HepG2 (cell line): ENCODE results near the gene PRSS36. TPM values are rescaled to one million over a fixed set of nuclear protein-coding genes. Genes with fewer than 3 reads are reported as not detected.

ENCODE experiments used
- HCFC1 ChIP-seq: fragments of 150-350 bp; IDR thresholded peaks from 2 replicates; pipeline ENCODE4 v1.6.1; 2014; ENCODE audit warnings: low read depth, low read length
- JUNB ChIP-seq: sonication (generic); formaldehyde crosslinking; IDR thresholded peaks from 2 replicates; pipeline ENCODE4 v1.8.0; 2022; ENCODE audit warnings: missing genetic modification reagents, mild to moderate bottlenecking, borderline replicate concordance
- MIXL1 ChIP-seq: IDR thresholded peaks from 2 replicates; pipeline ENCODE4 v1.6.1; 2016
- NFE2L2 ChIP-seq: fragments of 150-350 bp; IDR thresholded peaks from 2 replicates; pipeline ENCODE4 v1.6.1; 2014; ENCODE audit warnings: low read length
- NR2F6 ChIP-seq, 2 experiments: IDR thresholded peaks; 2 replicates each; pipeline ENCODE4 v1.6.1; 2016; ENCODE audit warnings: antibody characterized with exemption in 1 of 2, mild to moderate bottlenecking in 1 of 2
- PBX3 ChIP-seq: sonication (generic); formaldehyde crosslinking; IDR thresholded peaks from 2 replicates; pipeline ENCODE4 v1.8.1; 2023; ENCODE audit warnings: missing genetic modification reagents, inconsistent platforms, borderline replicate concordance
- POLR2AphosphoS2 ChIP-seq: IDR thresholded peaks from 2 replicates; pipeline ENCODE4 v1.6.1; 2011; ENCODE audit warnings: low read depth, low read length, improper control_type of control experiment
- RFX3 ChIP-seq: IDR thresholded peaks from 2 replicates; pipeline ENCODE4 v1.6.1; 2016; ENCODE audit warnings: missing biosample characterization, missing genetic modification reagents
- RFXAP ChIP-seq: sonication (generic); formaldehyde crosslinking; IDR thresholded peaks from 2 replicates; pipeline ENCODE4 v1.4.0; 2020; ENCODE audit warnings: missing genetic modification reagents, borderline replicate concordance
- SALL1 ChIP-seq: sonication (generic); formaldehyde crosslinking; IDR thresholded peaks from 2 replicates; pipeline ENCODE4 v1.8.0; 2022; ENCODE audit warnings: mild to moderate bottlenecking, missing genetic modification reagents
- SETDB1 ChIP-seq: sonication (generic); formaldehyde crosslinking; IDR thresholded peaks from 2 replicates; pipeline ENCODE4 v1.5.1; 2020; ENCODE audit warnings: missing genetic modification reagents, mild to moderate bottlenecking, borderline replicate concordance
- SOX13 ChIP-seq, 3 experiments: fragments of 450-650 bp in 1 of 3; sonication (generic) in 1 of 3; formaldehyde crosslinking in 1 of 3; IDR thresholded peaks in 2 of 3; conservative IDR thresholded peaks in 1 of 3; 2 replicates each; pipeline versions ENCODE4 v1.5.0 to v1.6.1; 2016 to 2020; ENCODE audit warnings: antibody characterized with exemption in 1 of 3, mild to moderate bottlenecking in 1 of 3, missing compliant biosample characterization in 1 of 3, missing genetic modification reagents in 1 of 3, moderate library complexity in 1 of 3
- SRSF4 ChIP-seq: fragments of 200-400 bp; formaldehyde crosslinking; IDR thresholded peaks from one replicate; pipeline ENCODE4 v1.6.1; 2018; ENCODE audit warnings: mild to moderate bottlenecking, low read depth, low read length, moderate library complexity; ENCODE audit not compliant: poor library complexity, severe bottlenecking
- XRCC5 ChIP-seq: fragments of 200-400 bp; formaldehyde crosslinking; optimal IDR thresholded peaks from 2 replicates; pipeline ENCODE3; 2017; ENCODE audit warnings: mild to moderate bottlenecking, low read length
- YEATS4 ChIP-seq: sonication (generic); formaldehyde crosslinking; IDR thresholded peaks from 2 replicates; pipeline ENCODE4 v1.4.0; 2020; ENCODE audit warnings: missing genetic modification reagents, borderline replicate concordance
- YY1 ChIP-seq: IDR thresholded peaks from 2 replicates; pipeline ENCODE4 v1.6.1; 2011; ENCODE audit warnings: low read length, low read depth, moderate library complexity, mild to moderate bottlenecking; ENCODE audit not compliant: insufficient read depth, insufficient replicate concordance
- ZBTB3 ChIP-seq: sonication (generic); formaldehyde crosslinking; IDR thresholded peaks from 2 replicates; pipeline ENCODE4 v1.4.0; 2020; ENCODE audit warnings: low read depth, mild to moderate bottlenecking, moderate library complexity, missing genetic modification reagents, borderline replicate concordance
- ZNF430 ChIP-seq: sonication (generic); formaldehyde crosslinking; IDR thresholded peaks from 2 replicates; pipeline ENCODE4 v1.9.0; 2021; ENCODE audit warnings: mild to moderate bottlenecking, missing genetic modification reagents
- ZNF441 ChIP-seq: sonication (generic); formaldehyde crosslinking; IDR thresholded peaks from 2 replicates; pipeline ENCODE4 v1.7.0; 2021; ENCODE audit warnings: missing genetic modification reagents, borderline replicate concordance
- ZNF564 ChIP-seq: sonication (generic); formaldehyde crosslinking; IDR thresholded peaks from 2 replicates; pipeline ENCODE4 v1.8.1; 2023; ENCODE audit warnings: mild to moderate bottlenecking, missing genetic modification reagents
- ZNF83 ChIP-seq: sonication (generic); formaldehyde crosslinking; IDR thresholded peaks from 2 replicates; pipeline ENCODE4 v1.4.0; 2020; ENCODE audit warnings: missing genetic modification reagents, mild to moderate bottlenecking, borderline replicate concordance
- ZSCAN25 ChIP-seq: sonication (generic); formaldehyde crosslinking; IDR thresholded peaks from 2 replicates; pipeline ENCODE4 v1.8.0; 2022; ENCODE audit warnings: mild to moderate bottlenecking, missing genetic modification reagents
- polyA plus RNA-seq, 8 experiments: library from polyadenylated mRNA; depleted of rRNA in 3 of 8; stranded (reverse) in 7 of 8; unstranded in 1 of 8; fragments of >200 nt; fragmentation: Illumina TruSeq in 4 of 8; extraction: Trizol in 4 of 8; gene quantifications; 2 replicates each; pipeline versions ENCODE4 v1.2.1 to v1.2.3, GENCODE V29; 2011 to 2016; ENCODE audit warnings: low read depth in 4 of 8, missing spikeins in 1 of 8, mixed read lengths in 1 of 8; ENCODE audit not compliant: insufficient read depth in 1 of 8
- total RNA-seq, 5 experiments: library from RNA; depleted of rRNA; stranded (reverse); fragments of >200 nt; fragmentation: Illumina TruSeq; extraction: Trizol; gene quantifications; 2 replicates each; pipeline ENCODE4 v1.2.3, GENCODE V29; 2016; ENCODE audit warnings: low read depth in 1 of 5
- TF ChIP-seq, protein P1 (sequence below): sonication (generic); formaldehyde crosslinking; IDR thresholded peaks from 2 replicates; pipeline ENCODE4 v1.5.1; 2020; ENCODE audit warnings: mild to moderate bottlenecking, missing genetic modification reagents, moderate library complexity
- TF ChIP-seq, protein P2 (sequence below), 2 experiments: sonication (generic) in 1 of 2; formaldehyde crosslinking in 1 of 2; IDR thresholded peaks; 2 replicates each; pipeline versions ENCODE4 v1.4.0 to v1.6.1; 2018 to 2020; ENCODE audit warnings: missing genetic modification reagents in 2 of 2, borderline replicate concordance in 1 of 2, low read depth in 1 of 2, mild to moderate bottlenecking in 1 of 2, missing biosample characterization in 1 of 2

Gene PRSS36
- total and polyA plus RNA-seq, 2 of the 13 experiments (the other 11 are each of a cell fraction or from before 2014, with no cell fraction given) = 1.5 to 2.1 TPM

GRCh38 chr16:31138621-31139578, 11.0 kb downstream of the PRSS36 start (continued):
- no peak for TF ChIP-seq ZNF83 (CRISPR knock-in tag)
- no peak for TF ChIP-seq YY1
- no peak for TF ChIP-seq HCFC1
- no peak for TF ChIP-seq POLR2AphosphoS2
- TF ChIP-seq JUNB (CRISPR knock-in tag) = no peak
- TF ChIP-seq SRSF4 = no peak
- TF ChIP-seq SETDB1 (CRISPR knock-in tag) = no peak
- peak; percentile 48; the same call in 1 of the 2 replicates for TF ChIP-seq RFXAP (CRISPR knock-in tag)
- no peak for TF ChIP-seq RFX3
- TF ChIP-seq NR2F6 (IDR thresholded peaks at IDR 0.05) = no peak
- peak; percentile 30; the same call in 1 of the 2 replicates for TF ChIP-seq NR2F6 (CRISPR knock-in tag; IDR thresholded peaks at IDR 0.05)
- no peak for TF ChIP-seq NFE2L2
- 0 out of 2 replicates have a peak, but pooled peaks have one; percentile 6 for TF ChIP-seq ZSCAN25 (CRISPR knock-in tag)
- TF ChIP-seq SALL1 (CRISPR knock-in tag) = peak; percentile 6; the same call in 1 of the 2 replicates
- no peak for TF ChIP-seq ZNF430 (CRISPR knock-in tag)
- peak; percentile 78; the same call in 1 of the 2 replicates for TF ChIP-seq ZNF441 (CRISPR knock-in tag)
- TF ChIP-seq, protein P1, sequence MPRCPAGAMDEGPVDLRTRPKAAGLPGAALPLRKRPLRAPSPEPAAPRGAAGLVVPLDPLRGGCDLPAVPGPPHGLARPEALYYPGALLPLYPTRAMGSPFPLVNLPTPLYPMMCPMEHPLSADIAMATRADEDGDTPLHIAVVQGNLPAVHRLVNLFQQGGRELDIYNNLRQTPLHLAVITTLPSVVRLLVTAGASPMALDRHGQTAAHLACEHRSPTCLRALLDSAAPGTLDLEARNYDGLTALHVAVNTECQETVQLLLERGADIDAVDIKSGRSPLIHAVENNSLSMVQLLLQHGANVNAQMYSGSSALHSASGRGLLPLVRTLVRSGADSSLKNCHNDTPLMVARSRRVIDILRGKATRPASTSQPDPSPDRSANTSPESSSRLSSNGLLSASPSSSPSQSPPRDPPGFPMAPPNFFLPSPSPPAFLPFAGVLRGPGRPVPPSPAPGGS = peak; percentile 62
- TF ChIP-seq ZNF564 = 0 out of 2 replicates have a peak, but pooled peaks have one; percentile 29
- TF ChIP-seq ZBTB3 (CRISPR knock-in tag) = 0 out of 2 replicates have a peak, but pooled peaks have one; percentile 41
- TF ChIP-seq MIXL1 (CRISPR knock-in tag) = no peak
- peak; percentile 39; the same call in 1 of the 2 replicates for TF ChIP-seq YEATS4 (CRISPR knock-in tag)
- no peak for TF ChIP-seq PBX3 (CRISPR knock-in tag)
- no peak for TF ChIP-seq SOX13 (IDR thresholded peaks at IDR 0.05)
- no peak for TF ChIP-seq SOX13 (CRISPR knock-in tag; conservative IDR thresholded peaks at IDR 0.05 in 1 of 2, IDR thresholded peaks at IDR 0.05 in 1 of 2)
- TF ChIP-seq, protein P2, sequence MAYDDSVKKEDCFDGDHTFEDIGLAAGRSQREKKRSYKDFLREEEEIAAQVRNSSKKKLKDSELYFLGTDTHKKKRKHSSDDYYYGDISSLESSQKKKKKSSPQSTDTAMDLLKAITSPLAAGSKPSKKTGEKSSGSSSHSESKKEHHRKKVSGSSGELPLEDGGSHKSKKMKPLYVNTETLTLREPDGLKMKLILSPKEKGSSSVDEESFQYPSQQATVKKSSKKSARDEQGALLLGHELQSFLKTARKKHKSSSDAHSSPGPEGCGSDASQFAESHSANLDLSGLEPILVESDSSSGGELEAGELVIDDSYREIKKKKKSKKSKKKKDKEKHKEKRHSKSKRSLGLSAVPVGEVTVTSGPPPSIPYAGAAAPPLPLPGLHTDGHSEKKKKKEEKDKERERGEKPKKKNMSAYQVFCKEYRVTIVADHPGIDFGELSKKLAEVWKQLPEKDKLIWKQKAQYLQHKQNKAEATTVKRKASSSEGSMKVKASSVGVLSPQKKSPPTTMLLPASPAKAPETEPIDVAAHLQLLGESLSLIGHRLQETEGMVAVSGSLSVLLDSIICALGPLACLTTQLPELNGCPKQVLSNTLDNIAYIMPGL (CRISPR knock-in tag; IDR thresholded peaks at IDR 0.05; ENCODE audit: borderline replicate concordance in 1 of 2, low read depth in 1 of 2) = peak in 1 of 2 experiments; percentile 23; a peak in 1 of 4 replicates
- TF ChIP-seq XRCC5 = no peak
